Kidney capillary endothelial cell (primary cell): Measurements from ENCODE around the gene SCN1B.
"Not testable (repeated sequence)": the region's sequence is repeated elsewhere in the genome, so short reads cannot be mapped to it uniquely, and the experiment has no call there.

Source experiments
- DNase-seq: peaks from one replicate; pipeline ENCODE4 v3.0.0-alpha.2; 2018; ENCODE audit warnings: low spot score

SCN1B gene

GRCh38 chr19:35000647-35001501 is 29.4 kb upstream of the SCN1B start:
- no peak for DNase-seq

- DNase-seq = no peak
Observed at GRCh38 chr19:35002037-35002535, 28.2 kb upstream of the SCN1B start.

- DNase-seq = no peak
Observed at GRCh38 chr19:35004517-35005255, 25.6 kb upstream of the SCN1B start.

- DNase-seq = no peak
Observed at GRCh38 chr19:35005256-35005977, 24.9 kb upstream of the SCN1B start.

GRCh38 chr19:35006007-35006341 is 24.3 kb upstream of the SCN1B start:
- not testable (repeated sequence) for DNase-seq

- DNase-seq = peak; percentile 68
Observed at GRCh38 chr19:35006342-35006998, 23.8 kb upstream of the SCN1B start.

- DNase-seq = no peak
Observed at GRCh38 chr19:35006999-35007365, 23.3 kb upstream of the SCN1B start.

GRCh38 chr19:35007427-35007826 is 22.8 kb upstream of the SCN1B start:
- DNase-seq = not testable (repeated sequence)

GRCh38 chr19:35008891-35009341 is 21.4 kb upstream of the SCN1B start:
- DNase-seq = no peak

- no peak for DNase-seq
Observed at GRCh38 chr19:35009424-35010415, 20.6 kb upstream of the SCN1B start.

GRCh38 chr19:35011091-35011689 is 19.1 kb upstream of the SCN1B start:
- DNase-seq = no peak

GRCh38 chr19:35011737-35012682 is 18.3 kb upstream of the SCN1B start:
- DNase-seq = no peak

- peak; percentile 56 for DNase-seq
Observed at GRCh38 chr19:35013041-35013819, 17.0 kb upstream of the SCN1B start.

GRCh38 chr19:35013820-35014754 is 16.2 kb upstream of the SCN1B start:
- no peak for DNase-seq

- not testable (repeated sequence) for DNase-seq
Observed at GRCh38 chr19:35014774-35015173, 15.5 kb upstream of the SCN1B start.

- no peak for DNase-seq
Observed at GRCh38 chr19:35015270-35015953, 14.9 kb upstream of the SCN1B start.

GRCh38 chr19:35015954-35016351 is 14.3 kb upstream of the SCN1B start:
- no peak for DNase-seq
